ENCODE data around the gene NRXN2. TPM values are rescaled to one million over a fixed set of nuclear protein-coding genes. Genes with fewer than 3 reads are reported as not detected.

NRXN2 gene
- total and polyA plus RNA-seq, 4 donors: 2.6 to 35.9 (median 15.6) TPM

- H3K36me3 ChIP-seq (ENCODE audit: control insufficient read depth in 1 of 2, insufficient read depth in 2 of 2, low read length in 1 of 2): peaks cover 20 to 27% of the 10 kb centered on the region in 2 donors
- peaks cover 0 to 1% of the 10 kb centered on the region in 2 donors for H3K4me1 ChIP-seq (ENCODE audit: control insufficient read depth in 1 of 2, insufficient read depth in 2 of 2, low read length in 2 of 2)
- intact Hi-C loops (cut with DNase I): no loop called here
- H3K27ac ChIP-seq (ENCODE audit: low read depth in 1 of 2, low read length in 2 of 2): no peak overlapping the region
- no peak overlapping the region for H3K4me3 ChIP-seq (ENCODE audit: low read length in 2 of 2)
- ATAC-seq (ENCODE audit: low FRiP score): peak; percentile 13
- no peaks in the 10 kb centered on the region for H3K9me3 ChIP-seq (ENCODE audit: control insufficient read depth, low read length)
- peak in 1 of 2 donors; percentile 64 for DNase-seq
- H3K27me3 ChIP-seq (ENCODE audit: control insufficient read depth in 1 of 2, insufficient read depth in 2 of 2, low read length in 1 of 2): no peaks in the 10 kb centered on the region
- WGBS, 2 donors: 83 to 84% methylated on average over 38 to 42 of the region's 42 CpGs
These were observed 43.1 kb upstream of the NRXN2 start for GRCh38 chr11:64765851-64766665.

DNA sequence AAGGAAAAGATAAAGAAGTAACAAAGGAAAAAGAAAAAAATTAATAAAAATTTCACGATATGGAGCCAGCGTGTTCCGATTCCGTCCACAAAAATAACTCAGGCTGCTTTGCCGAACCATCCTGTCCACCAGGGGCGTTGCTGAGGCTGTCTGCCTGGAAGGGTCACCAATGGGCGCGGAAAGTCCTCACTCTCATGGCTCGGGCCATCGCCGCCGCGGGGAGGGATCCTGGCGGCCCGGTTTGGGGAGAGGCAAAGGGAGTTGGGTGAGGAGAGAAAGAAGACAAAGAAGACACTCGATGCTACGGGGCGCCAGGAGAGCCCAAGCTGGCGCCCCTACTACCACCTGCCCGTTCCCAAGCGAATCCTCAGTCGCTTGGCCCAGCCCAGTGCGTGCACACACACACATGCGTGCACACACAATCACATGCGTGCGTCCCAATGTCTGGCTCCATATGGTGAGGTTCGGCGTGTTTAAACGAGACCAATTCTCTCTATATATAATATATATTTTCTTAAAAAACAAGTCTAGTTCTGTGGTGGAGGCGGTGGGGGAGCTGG lies 42.4 kb upstream of the NRXN2 start:
- H3K27ac ChIP-seq (ENCODE audit: low read depth in 1 of 2, low read length in 2 of 2): no peak overlapping the region
- no peaks in the 10 kb centered on the region for H3K9me3 ChIP-seq (ENCODE audit: control insufficient read depth, low read length)
- H3K27me3 ChIP-seq (ENCODE audit: control insufficient read depth in 1 of 2, insufficient read depth in 2 of 2, low read length in 1 of 2): no peaks in the 10 kb centered on the region
- peaks cover 0 to 1% of the 10 kb centered on the region in 2 donors for H3K4me1 ChIP-seq (ENCODE audit: control insufficient read depth in 1 of 2, insufficient read depth in 2 of 2, low read length in 2 of 2)
- H3K36me3 ChIP-seq (ENCODE audit: control insufficient read depth in 1 of 2, insufficient read depth in 2 of 2, low read length in 1 of 2): peaks cover 20 to 24% of the 10 kb centered on the region in 2 donors
- no peak for DNase-seq
- H3K4me3 ChIP-seq (ENCODE audit: low read length in 2 of 2): no peak overlapping the region
- ATAC-seq (ENCODE audit: low FRiP score): no peak
- WGBS, 2 donors: 74 to 80% methylated on average over 30 of the region's 30 CpGs
- intact Hi-C loops (cut with DNase I): no loop called here

DNA sequence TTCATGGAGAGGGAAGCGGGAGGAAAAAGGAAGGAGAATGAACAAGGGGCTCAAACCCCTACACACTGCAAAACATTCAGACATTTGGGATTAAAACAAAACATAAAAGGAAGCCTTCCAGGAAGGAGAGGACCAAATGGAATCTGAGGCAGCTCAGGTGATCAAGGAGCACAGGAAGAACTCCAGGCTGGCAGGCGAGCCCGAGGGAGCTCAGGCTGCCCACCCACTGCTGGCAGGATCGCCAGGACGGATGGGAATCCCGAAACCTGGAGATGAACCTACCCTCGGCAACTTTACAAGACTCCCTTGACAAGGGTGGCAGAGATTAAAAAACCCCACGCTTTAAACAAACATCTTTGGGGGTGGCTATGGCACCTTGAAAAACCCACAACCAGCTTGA lies 41.8 kb upstream of the NRXN2 start:
- DNase-seq: no peak

GRCh38 chr11:64764040-64764611 lies 41.1 kb upstream of the NRXN2 start:
- DNase-seq (no peak), ATAC-seq (ENCODE audit: low FRiP score) (no peak)
- peak overlapping the region in 1 of 2 donors; percentile 10 for H3K27ac ChIP-seq (ENCODE audit: low read depth in 1 of 2, low read length in 2 of 2)
- intact Hi-C loops (cut with DNase I): no loop called here
- H3K4me1 ChIP-seq (ENCODE audit: control insufficient read depth in 1 of 2, insufficient read depth in 2 of 2, low read length in 2 of 2): peaks cover 0 to 1% of the 10 kb centered on the region in 2 donors
- WGBS, 2 donors: 45 to 49% methylated on average over 11 of the region's 11 CpGs
- H3K9me3 ChIP-seq (ENCODE audit: control insufficient read depth, low read length): no peaks in the 10 kb centered on the region
- H3K4me3 ChIP-seq (ENCODE audit: low read length in 2 of 2): no peak overlapping the region
- peaks cover 11 to 15% of the 10 kb centered on the region in 2 donors for H3K36me3 ChIP-seq (ENCODE audit: control insufficient read depth in 1 of 2, insufficient read depth in 2 of 2, low read length in 1 of 2)
- H3K27me3 ChIP-seq (ENCODE audit: control insufficient read depth in 1 of 2, insufficient read depth in 2 of 2, low read length in 1 of 2): no peaks in the 10 kb centered on the region

More for the DNA sequence above, 41.8 kb upstream of the NRXN2 start:
- no peaks in the 10 kb centered on the region for H3K9me3 ChIP-seq (ENCODE audit: control insufficient read depth, low read length)
- no peak for ATAC-seq (ENCODE audit: low FRiP score)
- peaks cover 0 to 1% of the 10 kb centered on the region in 2 donors for H3K4me1 ChIP-seq (ENCODE audit: control insufficient read depth in 1 of 2, insufficient read depth in 2 of 2, low read length in 2 of 2)
- intact Hi-C loops (cut with DNase I): no loop called here
- H3K4me3 ChIP-seq (ENCODE audit: low read length in 2 of 2): no peak overlapping the region
- 72 to 79% methylated on average over 8 of the region's 8 CpGs for WGBS, 2 donors
- H3K36me3 ChIP-seq (ENCODE audit: control insufficient read depth in 1 of 2, insufficient read depth in 2 of 2, low read length in 1 of 2): peaks cover 17 to 20% of the 10 kb centered on the region in 2 donors
- H3K27ac ChIP-seq (ENCODE audit: low read depth in 1 of 2, low read length in 2 of 2): no peak overlapping the region
- H3K27me3 ChIP-seq (ENCODE audit: control insufficient read depth in 1 of 2, insufficient read depth in 2 of 2, low read length in 1 of 2): no peaks in the 10 kb centered on the region

DNA sequence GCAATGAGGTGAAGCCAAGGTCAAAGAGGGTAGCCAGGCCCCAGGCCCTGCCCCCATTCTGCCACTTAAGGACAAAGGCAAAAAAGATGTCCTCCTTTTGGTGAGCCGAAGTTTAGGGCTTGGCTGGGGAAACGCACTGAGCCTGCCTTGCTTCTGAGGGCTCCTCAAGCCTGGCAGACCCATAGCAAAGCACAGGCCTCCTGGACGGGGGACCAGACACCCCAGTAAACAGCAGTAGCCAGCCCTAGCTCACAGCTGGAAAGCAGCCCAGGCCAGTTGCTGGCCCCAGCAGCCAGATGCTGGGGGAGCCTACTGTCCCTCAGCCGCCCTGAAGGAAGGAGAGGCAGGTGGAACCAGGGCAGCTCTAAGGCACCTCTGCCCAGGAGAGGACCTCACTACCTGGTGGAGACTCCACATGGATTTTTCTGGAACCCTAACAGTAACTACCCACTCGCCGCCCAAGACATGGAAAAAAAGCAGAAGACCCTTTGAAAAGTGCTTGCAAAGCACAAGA lies 40.6 kb upstream of the NRXN2 start:
- intact Hi-C loops (cut with DNase I): no loop called here
- H3K27me3 ChIP-seq (ENCODE audit: control insufficient read depth in 1 of 2, insufficient read depth in 2 of 2, low read length in 1 of 2): no peaks in the 10 kb centered on the region
- peaks cover 0 to 1% of the 10 kb centered on the region in 2 donors for H3K4me1 ChIP-seq (ENCODE audit: control insufficient read depth in 1 of 2, insufficient read depth in 2 of 2, low read length in 2 of 2)
- H3K9me3 ChIP-seq (ENCODE audit: control insufficient read depth, low read length): no peaks in the 10 kb centered on the region
- WGBS, 2 donors: 33 to 34% methylated on average over 6 of the region's 6 CpGs
- ATAC-seq (ENCODE audit: low FRiP score) (no peak), DNase-seq (no peak)
- peaks cover 11% of the 10 kb centered on the region in 2 donors for H3K36me3 ChIP-seq (ENCODE audit: control insufficient read depth in 1 of 2, insufficient read depth in 2 of 2, low read length in 1 of 2)
- H3K4me3 ChIP-seq (ENCODE audit: low read length in 2 of 2): no peak overlapping the region
- H3K27ac ChIP-seq (ENCODE audit: low read depth in 1 of 2, low read length in 2 of 2): peak overlapping the region in 1 of 2 donors; percentile 55

DNA sequence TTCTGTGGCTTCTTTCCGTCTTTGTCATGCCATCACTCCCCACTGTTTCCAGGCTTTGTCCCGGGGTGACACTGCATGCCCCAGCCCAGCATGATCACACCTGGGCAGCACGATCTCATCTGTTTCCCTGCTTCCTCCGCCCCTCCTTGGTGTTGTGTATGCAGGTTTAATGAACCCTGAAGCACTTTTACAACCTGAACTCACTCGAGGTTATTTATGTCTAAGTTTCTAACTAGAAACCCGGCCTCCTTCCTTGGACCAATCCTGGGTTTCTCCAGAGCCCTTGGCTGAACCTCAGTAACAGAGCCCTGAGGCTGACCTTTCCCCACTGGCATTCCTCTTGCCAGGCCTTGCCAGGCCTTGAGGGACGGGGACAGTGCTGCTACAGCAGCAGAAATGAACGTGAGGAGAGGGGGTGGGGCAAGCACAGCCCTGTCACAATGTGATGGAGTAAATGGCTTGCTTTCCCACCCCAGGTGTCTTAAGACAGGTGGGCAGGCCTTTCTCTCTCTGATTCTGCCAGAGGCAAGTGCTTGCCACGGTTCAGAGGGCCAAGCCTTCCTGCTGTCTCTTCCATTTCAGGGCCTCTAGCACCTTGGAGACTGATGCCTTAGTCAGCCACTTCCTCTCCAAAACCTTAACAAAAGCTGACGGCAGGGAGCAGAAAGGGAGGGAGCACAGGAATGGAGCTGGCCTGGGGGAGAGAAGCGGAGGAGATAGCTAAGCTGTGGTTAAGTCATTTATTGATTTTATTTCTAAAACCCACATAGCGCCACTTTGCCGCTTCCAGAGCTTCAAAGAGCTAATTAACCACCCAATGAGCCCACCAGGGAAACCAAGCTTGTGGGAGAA lies 39.9 kb upstream of the NRXN2 start:
- Histone ChIP-seq H3K4me3 (ENCODE audit: low read length in 2 of 2) (no peak overlapping the region), H3K4me1 (ENCODE audit: control insufficient read depth in 1 of 2, insufficient read depth in 2 of 2, low read length in 2 of 2) (peaks cover 0 to 1% of the 10 kb centered on the region in 2 donors), H3K27ac (ENCODE audit: low read depth in 1 of 2, low read length in 2 of 2) (peak overlapping the region in 1 of 2 donors; percentile 55), H3K36me3 (ENCODE audit: control insufficient read depth in 1 of 2, insufficient read depth in 2 of 2, low read length in 1 of 2) (peaks cover 5 to 9% of the 10 kb centered on the region in 2 donors), H3K27me3 (ENCODE audit: control insufficient read depth in 1 of 2, insufficient read depth in 2 of 2, low read length in 1 of 2) (no peaks in the 10 kb centered on the region), H3K9me3 (ENCODE audit: control insufficient read depth, low read length) (no peaks in the 10 kb centered on the region)
- ATAC-seq (ENCODE audit: low FRiP score) (no peak), DNase-seq (peak in 1 of 2 donors; percentile 61)
- intact Hi-C loops (cut with DNase I): no loop called here
- WGBS, 2 donors: 22 to 27% methylated on average over 13 of the region's 13 CpGs

- DNase-seq (peak in 1 of 2 donors; percentile 73), ATAC-seq (ENCODE audit: low FRiP score) (no peak)
- Histone ChIP-seq H3K4me3 (ENCODE audit: low read length in 2 of 2) (no peak overlapping the region), H3K4me1 (ENCODE audit: control insufficient read depth in 1 of 2, insufficient read depth in 2 of 2, low read length in 2 of 2) (peaks cover 0 to 1% of the 10 kb centered on the region in 2 donors), H3K9me3 (ENCODE audit: control insufficient read depth, low read length) (no peaks in the 10 kb centered on the region), H3K27ac (ENCODE audit: low read depth in 1 of 2, low read length in 2 of 2) (no peak overlapping the region), H3K27me3 (ENCODE audit: control insufficient read depth in 1 of 2, insufficient read depth in 2 of 2, low read length in 1 of 2) (no peaks in the 10 kb centered on the region), H3K36me3 (ENCODE audit: control insufficient read depth in 1 of 2, insufficient read depth in 2 of 2, low read length in 1 of 2) (peaks cover 2 to 4% of the 10 kb centered on the region in 2 donors)
- intact Hi-C loops (cut with DNase I): no loop called here
- WGBS, 2 donors: 39 to 42% methylated on average over 5 of the region's 5 CpGs
These were observed 39.3 kb upstream of the NRXN2 start for GRCh38 chr11:64762277-64762673.
